Adrenal gland (tissue), 12 donors: ENCODE results near the gene FAM76A. TPM values are rescaled to one million over a fixed set of nuclear protein-coding genes. Genes with fewer than 3 reads are reported as not detected.

Experiments used
- polyA plus RNA-seq, 3 donors: library from polyadenylated mRNA; stranded (reverse); fragments of 200-250 nt in 2 of 3; fragments of 350-450 nt in 1 of 3; fragmentation: Illumina TruSeq in 1 of 3; extraction: RNeasy Lipid Tissue Mini Kit (QIAGEN cat#74804) in 1 of 3; gene quantifications; one replicate each; pipeline ENCODE4 v1.2.3, GENCODE V29; 2013 to 2014
- small RNA-seq, 2 donors: library from RNA; depleted of rRNA; stranded (forward); fragments of <200 nt; gene quantifications; one replicate each; pipeline ENCODE3, GENCODE V24; 2016
- total RNA-seq, 9 donors: library from RNA; depleted of rRNA in 4 of 9; stranded (reverse); fragments of >200 nt in 4 of 9; fragments of 120-200 nt in 1 of 9; fragmentation: NEBNext Ultra II Directional in 1 of 9; extraction: Animal tissue kit (Norgen Biotek cat#: 25700) in 1 of 9; gene quantifications; one replicate each; pipeline versions ENCODE4 v1.1.0 to v1.2.4, GENCODE V29; 2013 to 2023
- donor health status: healthy with polysubstance abuse.
- donor health status: Bipolar disorder and iron deficiency.
- donor health status: DM: yes; HTN: yes; CAD: no.
- donor health status: DM: no; HTN: no; CAD: no.
- donor health status: DM: no; HTN: no; CAD: no.
- donor health status: DM: yes; HTN: yes; CAD: no.

Gene FAM76A
- total and polyA plus RNA-seq, 12 donors: 2.9 to 12.4 (median 8.4) TPM

Small RNA genes within 50 kb of the gene (small RNA-seq; reads per million reads assigned to genes)
- gene AL020997.2: 0 reads per million in 2 donors
- 0 reads per million in 2 donors for gene RNU6-424P

Other genes starting within 250 kb of the FAM76A start
- 100 to 1,000 TPM in 4 of 9 donors, 10 to 100 TPM in 5; 17.4 to 159 (median 70.0) TPM for gene WASF2, start 235.8 kb upstream of the FAM76A start, total RNA-seq
- gene WASF2, start 235.8 kb upstream of the FAM76A start, polyA plus RNA-seq: 10 to 100 TPM; 18.9 to 94.6 (median 29.0) TPM
- gene AHDC1, start 121.8 kb upstream of the FAM76A start, total RNA-seq: 100 to 1,000 TPM in 1 of 9 donors, 10 to 100 TPM in 8; 15.3 to 111 (median 71.0) TPM
- 10 to 100 TPM; 10.4 to 98.5 (median 27.0) TPM for gene AHDC1, start 121.8 kb upstream of the FAM76A start, polyA plus RNA-seq
- 10 to 100 TPM in 4 of 9 donors, 1 to 10 TPM in 5; 1.5 to 16.0 (median 8.0) TPM for gene FGR, start 90.8 kb upstream of the FAM76A start, total RNA-seq
- 10 to 100 TPM in 2 of 3 donors, 1 to 10 TPM in 1; 6.0 to 51.9 (median 11.3) TPM for gene FGR, start 90.8 kb upstream of the FAM76A start, polyA plus RNA-seq
- gene IFI6, start 53.8 kb upstream of the FAM76A start, total RNA-seq: 100 to 1,000 TPM in 6 of 9 donors, 10 to 100 TPM in 3; 67.6 to 379 (median 146) TPM
- gene IFI6, start 53.8 kb upstream of the FAM76A start, polyA plus RNA-seq: 100 to 1,000 TPM; 213 to 611 (median 223) TPM
- 10 to 100 TPM; 27.5 to 81.9 (median 55.9) TPM for gene STX12, start 47.3 kb downstream of the FAM76A start, total RNA-seq
- 10 to 100 TPM; 18.4 to 72.1 (median 18.6) TPM for gene STX12, start 47.3 kb downstream of the FAM76A start, polyA plus RNA-seq
- gene PPP1R8, start 104.8 kb downstream of the FAM76A start, total RNA-seq: 10 to 100 TPM; 20.7 to 63.5 (median 30.9) TPM
- gene PPP1R8, start 104.8 kb downstream of the FAM76A start, polyA plus RNA-seq: 10 to 100 TPM; 16.9 to 45.0 (median 19.6) TPM
- 10 to 100 TPM in 7 of 9 donors, 1 to 10 TPM in 2; 1.9 to 58.0 (median 22.0) TPM for gene THEMIS2, start 146.6 kb downstream of the FAM76A start, total RNA-seq
- 10 to 100 TPM in 2 of 3 donors, 1 to 10 TPM in 1; 8.6 to 27.1 (median 13.9) TPM for gene THEMIS2, start 146.6 kb downstream of the FAM76A start, polyA plus RNA-seq
- gene RPA2, start 188.6 kb downstream of the FAM76A start, total RNA-seq: 10 to 100 TPM; 16.8 to 50.2 (median 35.6) TPM
- 10 to 100 TPM; 15.6 to 36.4 (median 20.2) TPM for gene RPA2, start 188.6 kb downstream of the FAM76A start, polyA plus RNA-seq
- not detected for gene SMPDL3B, start 209.0 kb downstream of the FAM76A start, total RNA-seq
- gene SMPDL3B, start 209.0 kb downstream of the FAM76A start, polyA plus RNA-seq: under 1 TPM in 1 of 3 donors, not detected in 2; 0.26 TPM
- gene XKR8, start 234.0 kb downstream of the FAM76A start, total RNA-seq: 10 to 100 TPM in 2 of 9 donors, 1 to 10 TPM in 7; 2.6 to 10.7 (median 5.6) TPM
- 1 to 10 TPM; 2.7 to 8.0 (median 5.3) TPM for gene XKR8, start 234.0 kb downstream of the FAM76A start, polyA plus RNA-seq